Endothelial cell of umbilical vein (primary cell): ENCODE results near the gene GAD2.

Experiments used
- CTCF ChIP-seq, 2 donors: IDR thresholded peaks; 1 replicate in 1 of 2; 2 replicates in 1 of 2; pipeline ENCODE4 v1.5.1; 2011; ENCODE audit warnings: low read length in 2 of 2, mild to moderate bottlenecking in 2 of 2, moderate library complexity in 2 of 2, control low read depth in 1 of 2, inconsistent platforms in 1 of 2, low read depth in 1 of 2; ENCODE audit not compliant: insufficient read depth in 1 of 2; ENCODE audit errors: extremely low read depth in 1 of 2
- POLR2AphosphoS5 ChIP-seq: IDR thresholded peaks from 2 replicates; pipeline ENCODE4 v1.6.1; 2012; ENCODE audit warnings: low read depth, mild to moderate bottlenecking, control low read depth, low read length, moderate library complexity; ENCODE audit not compliant: insufficient read depth

GRCh38 chr10:26311383-26311940 lies 94.9 kb downstream of the GAD2 start:
- no peak for TF ChIP-seq CTCF (IDR thresholded peaks at IDR 0.05; ENCODE audit: extremely low read depth in 1 of 2, insufficient read depth in 1 of 2, low read depth in 1 of 2, low read length in 2 of 2)
- no peak for TF ChIP-seq POLR2AphosphoS5
